GM12873 (cell line): ENCODE data around the gene GPM6B.

Experiments used
- TF ChIP-seq, protein P1 (sequence below): IDR thresholded peaks from 2 replicates; pipeline ENCODE4 v1.5.1; 2012; ENCODE audit warnings: low read depth, mild to moderate bottlenecking, moderate library complexity, low read length, control low read depth; ENCODE audit not compliant: insufficient read depth; ENCODE audit errors: missing control alignments

The GPM6B gene

DNA sequence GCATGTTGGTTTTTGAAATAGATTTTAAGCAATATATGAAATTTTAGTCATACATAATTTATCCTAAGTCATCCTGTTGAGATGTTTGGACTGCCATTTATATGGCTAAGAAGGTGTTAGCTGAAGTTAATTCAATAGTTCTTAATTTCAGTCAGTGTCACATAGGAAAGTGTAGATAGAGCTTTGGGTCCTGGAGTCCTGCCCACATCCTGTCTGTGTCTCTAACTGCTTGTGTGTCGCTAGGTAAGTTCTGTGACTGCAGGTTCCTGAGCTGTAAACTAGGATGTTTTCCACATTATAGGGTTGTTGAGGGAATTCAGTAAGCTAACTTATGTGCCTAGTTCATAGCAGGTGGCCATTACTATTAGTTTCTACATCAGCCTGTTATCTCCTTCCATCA, 61.6 kb downstream of the GPM6B start:
- TF ChIP-seq, protein P1, sequence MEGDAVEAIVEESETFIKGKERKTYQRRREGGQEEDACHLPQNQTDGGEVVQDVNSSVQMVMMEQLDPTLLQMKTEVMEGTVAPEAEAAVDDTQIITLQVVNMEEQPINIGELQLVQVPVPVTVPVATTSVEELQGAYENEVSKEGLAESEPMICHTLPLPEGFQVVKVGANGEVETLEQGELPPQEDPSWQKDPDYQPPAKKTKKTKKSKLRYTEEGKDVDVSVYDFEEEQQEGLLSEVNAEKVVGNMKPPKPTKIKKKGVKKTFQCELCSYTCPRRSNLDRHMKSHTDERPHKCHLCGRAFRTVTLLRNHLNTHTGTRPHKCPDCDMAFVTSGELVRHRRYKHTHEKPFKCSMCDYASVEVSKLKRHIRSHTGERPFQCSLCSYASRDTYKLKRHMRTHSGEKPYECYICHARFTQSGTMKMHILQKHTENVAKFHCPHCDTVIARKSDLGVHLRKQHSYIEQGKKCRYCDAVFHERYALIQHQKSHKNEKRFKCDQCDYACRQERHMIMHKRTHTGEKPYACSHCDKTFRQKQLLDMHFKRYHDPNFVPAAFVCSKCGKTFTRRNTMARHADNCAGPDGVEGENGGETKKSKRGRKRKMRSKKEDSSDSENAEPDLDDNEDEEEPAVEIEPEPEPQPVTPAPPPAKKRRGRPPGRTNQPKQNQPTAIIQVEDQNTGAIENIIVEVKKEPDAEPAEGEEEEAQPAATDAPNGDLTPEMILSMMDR, result no peak

DNA sequence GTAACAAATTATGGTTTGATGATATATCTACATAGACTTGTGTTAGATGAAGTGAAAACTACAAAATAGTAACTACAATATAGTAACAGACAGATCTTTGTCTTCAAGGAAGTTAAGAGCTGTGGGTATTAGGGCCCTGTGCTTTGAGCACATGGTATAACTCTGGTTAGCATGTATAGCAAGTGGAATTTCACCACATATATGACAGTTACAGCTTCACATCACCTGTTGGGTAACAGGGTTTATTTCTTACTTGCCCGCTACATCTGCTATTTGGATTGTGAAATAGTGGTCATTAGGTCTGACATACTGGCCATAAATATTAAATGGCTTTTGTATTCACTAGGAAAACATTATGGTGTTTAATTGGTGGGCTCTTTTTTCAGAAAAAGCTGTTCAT, 62.1 kb downstream of the GPM6B start:
- TF ChIP-seq, protein P1, result no peak

DNA sequence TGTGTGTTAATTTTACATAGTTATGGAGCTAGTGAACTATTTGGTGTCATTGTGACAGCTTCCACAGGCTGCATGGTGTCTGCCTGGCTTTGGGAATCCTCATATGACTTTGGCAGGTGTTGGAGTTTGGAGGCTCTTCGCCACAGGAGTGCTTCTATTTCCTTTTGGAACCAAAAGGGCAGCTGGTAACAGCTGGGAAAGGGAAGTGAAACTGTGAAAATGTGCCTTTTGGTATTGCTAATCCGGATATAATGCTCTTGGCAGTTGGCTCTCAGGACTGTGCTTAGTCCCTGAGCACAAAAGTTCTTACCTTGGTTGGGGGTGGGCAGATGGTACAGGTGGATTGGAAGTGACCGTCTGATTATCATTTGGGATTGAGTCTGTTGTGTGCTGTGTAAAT, 64.2 kb downstream of the GPM6B start:
- TF ChIP-seq, protein P1, result no peak

DNA sequence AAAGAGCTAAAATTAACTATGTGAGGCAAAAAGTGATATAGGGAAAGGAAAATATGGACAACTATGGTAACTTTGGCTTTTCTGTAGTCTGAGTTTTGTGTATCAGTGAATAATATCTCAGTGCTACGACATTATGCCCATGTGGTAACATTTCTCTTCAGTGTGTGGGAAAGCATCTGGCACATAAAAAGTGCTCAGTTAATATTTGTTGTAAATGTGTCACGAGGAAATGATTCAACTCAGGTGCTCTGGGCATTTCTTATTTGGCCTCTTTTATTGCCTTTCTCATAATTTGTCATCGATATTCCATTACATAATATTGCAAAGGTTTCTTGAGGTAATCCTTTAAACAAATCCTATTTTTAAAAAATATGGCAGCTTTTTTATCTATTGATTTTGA, 64.8 kb downstream of the GPM6B start:
- TF ChIP-seq, protein P1, result no peak

DNA sequence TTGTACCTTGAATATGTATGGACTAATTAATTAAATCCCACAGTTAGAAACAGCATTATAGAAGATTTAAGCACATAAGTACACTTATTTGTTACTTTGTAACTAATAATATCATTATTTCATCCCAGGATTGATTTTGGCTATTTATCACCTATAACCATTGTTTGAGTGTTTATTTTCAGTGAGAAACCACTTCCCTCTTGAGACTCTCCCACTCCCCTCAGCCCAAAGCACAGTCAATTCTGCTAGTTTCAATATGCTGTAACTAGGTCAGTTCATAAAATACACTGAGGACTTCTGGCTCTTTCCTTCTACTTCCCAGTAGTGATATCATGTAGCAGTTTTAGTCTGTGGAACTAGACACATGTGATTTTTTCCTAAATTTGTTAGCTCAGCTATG, 66.1 kb downstream of the GPM6B start:
- TF ChIP-seq, protein P1, result no peak

DNA sequence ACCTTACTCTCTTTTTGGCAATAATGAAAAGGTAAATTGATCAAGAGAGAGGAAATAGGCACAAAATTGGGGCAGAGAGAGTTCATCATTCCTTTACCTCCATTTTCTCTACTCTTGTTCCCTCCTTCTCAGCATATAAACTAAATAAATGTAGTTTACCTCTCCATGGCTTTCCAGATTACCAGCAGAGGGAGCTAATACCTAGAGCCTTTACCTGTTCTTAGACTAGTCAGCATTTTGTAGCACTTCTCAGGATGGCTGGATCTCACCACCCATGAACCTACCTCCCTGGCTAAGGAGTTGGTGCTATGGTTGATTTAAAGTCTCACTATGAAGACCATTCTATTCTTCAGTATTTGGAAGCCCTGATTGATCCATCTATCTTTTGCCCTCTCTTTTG, 66.7 kb downstream of the GPM6B start:
- TF ChIP-seq, protein P1, result peak; percentile 68

DNA sequence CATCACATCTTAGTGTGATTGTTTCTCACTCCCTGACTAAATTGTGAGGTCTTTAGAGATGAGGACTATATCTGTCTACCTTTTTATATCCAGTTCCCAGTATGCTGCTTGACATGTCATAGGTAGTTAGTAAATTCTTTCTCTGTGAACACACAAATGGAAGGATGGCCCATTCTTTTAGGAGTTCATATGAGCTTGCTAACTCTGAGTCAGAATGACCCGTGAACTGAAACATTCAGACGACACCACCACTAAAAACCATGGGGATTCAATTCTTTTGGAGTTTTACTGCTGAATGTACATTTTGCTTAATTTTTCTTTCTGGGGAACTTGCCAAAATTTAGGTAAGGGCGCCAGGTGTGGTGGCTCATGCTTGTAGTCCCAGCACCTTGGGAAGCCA, 68.4 kb downstream of the GPM6B start:
- TF ChIP-seq, protein P1, result no peak
